ENCODE measurements around the gene ZNRF1. TPM values are rescaled to one million over a fixed set of nuclear protein-coding genes. Genes with fewer than 3 reads are reported as not detected.
A peak's percentile ranks its signal among the peaks of the same experiment; 100 is the strongest.
"Not testable (repeated sequence)": the region's sequence is repeated elsewhere in the genome, so short reads cannot be mapped to it uniquely, and the experiment has no call there.

The ZNRF1 gene
- total and polyA plus RNA-seq, 2 of the 13 experiments (the other 11 are each of a cell fraction or from before 2014, with no cell fraction given): 43.9 to 58.7 TPM

- TF ChIP-seq SALL1 (CRISPR knock-in tag; IDR thresholded peaks at IDR 0.05) (0 out of 2 replicates have a peak, but pooled peaks have one; percentile 20), ZNF280D (CRISPR knock-in tag; IDR thresholded peaks at IDR 0.05) (peak; percentile 96), CHD4 (IDR thresholded peaks at IDR 0.05; ENCODE audit: borderline replicate concordance, low read length) (peak; percentile 74; the same call in 1 of the 2 replicates), ZNF3 (CRISPR knock-in tag; IDR thresholded peaks at IDR 0.05) (peak; percentile 46; the same call in 1 of the 2 replicates), HOMEZ (CRISPR knock-in tag; IDR thresholded peaks at IDR 0.05; ENCODE audit: low read depth) (peak; percentile 85), ZNF609 (CRISPR knock-in tag; IDR thresholded peaks at IDR 0.05; ENCODE audit: borderline replicate concordance) (0 out of 2 replicates have a peak, but pooled peaks have one; percentile 28), RARA (CRISPR knock-in tag; IDR thresholded peaks at IDR 0.05) (peak; percentile 70), ZNF543 (CRISPR knock-in tag; IDR thresholded peaks at IDR 0.05) (0 out of 2 replicates have a peak, but pooled peaks have one; percentile 55), NR2F6 (CRISPR knock-in tag; IDR thresholded peaks at IDR 0.05) (peak; percentile 55; the same call in 1 of the 2 replicates), FOXP4 (CRISPR knock-in tag; IDR thresholded peaks at IDR 0.05) (peak; percentile 51), ZMYM3 (CRISPR knock-in tag; IDR thresholded peaks at IDR 0.05) (peak; percentile 93; the same call in 1 of the 2 replicates)
- not testable (repeated sequence) for TF ChIP-seq NR2F6 (IDR thresholded peaks at IDR 0.05)
Observed at GRCh38 chr16:75016451-75017081, 17.7 kb downstream of the ZNRF1 start (continued).

Data from HepG2 (cell line).